CD4-positive, alpha-beta T cell treated with Interferon alpha-2 for 1 hour (primary cell): ENCODE measurements around the gene CORT.
"Not testable (repeated sequence)": the region's sequence is repeated elsewhere in the genome, so short reads cannot be mapped to it uniquely, and the experiment has no call there.

Experiments
- DNase-seq, 2 donors: peaks; one replicate each; pipeline ENCODE4 v3.0.0-alpha.2; 2020 to 2022

The CORT gene

GRCh38 chr1:10449751-10450150 lies at the start of gene CORT:
Gene CORT, plus strand, starts transcription at chr1:10450031. Its CDS starts 193 bp downstream, at chr1:10450224.
- no peak for DNase-seq

- no peak for DNase-seq
Observed at GRCh38 chr1:10401281-10401680, 48.5 kb upstream of the CORT start.

- no peak for DNase-seq
Observed at GRCh38 chr1:10402729-10403274, 47.0 kb upstream of the CORT start.

- DNase-seq: no peak
Observed at GRCh38 chr1:10407201-10407600, 42.6 kb upstream of the CORT start.

- DNase-seq: peak in 1 of 2 donors; percentile 43
Observed at GRCh38 chr1:10415211-10415930, 34.5 kb upstream of the CORT start.

- not testable (repeated sequence) for DNase-seq
Observed at GRCh38 chr1:10415967-10416366, 33.9 kb upstream of the CORT start.

- DNase-seq: not testable (repeated sequence)
Observed at GRCh38 chr1:10418741-10419140, 31.1 kb upstream of the CORT start.

- DNase-seq: no peak
Observed at GRCh38 chr1:10419351-10419750, 30.5 kb upstream of the CORT start.

GRCh38 chr1:10421637-10422036 lies 28.2 kb upstream of the CORT start:
- no peak for DNase-seq

GRCh38 chr1:10424034-10424433 lies 25.8 kb upstream of the CORT start:
- DNase-seq: no peak

- no peak for DNase-seq
Observed at GRCh38 chr1:10424651-10425050, 25.2 kb upstream of the CORT start.

GRCh38 chr1:10425826-10426534 lies 23.9 kb upstream of the CORT start:
- DNase-seq: not testable (repeated sequence)

GRCh38 chr1:10426535-10426848 lies 23.3 kb upstream of the CORT start:
- DNase-seq: not testable (repeated sequence)

- no peak for DNase-seq
Observed at GRCh38 chr1:10428984-10429383, 20.8 kb upstream of the CORT start.

- peak; percentile 5 to 47 for DNase-seq
Observed at GRCh38 chr1:10429868-10430215, 20.0 kb upstream of the CORT start.

- peak; percentile 80 to 92 for DNase-seq
Observed at GRCh38 chr1:10430216-10431069, 19.4 kb upstream of the CORT start, which contains the start of gene CENPS. Gene CENPS, plus strand, starts transcription at chr1:10430433. Its CDS starts 85 bp downstream, at chr1:10430518.

GRCh38 chr1:10431070-10431730 lies 18.6 kb upstream of the CORT start:
- no peak for DNase-seq

- DNase-seq: no peak
Observed at GRCh38 chr1:10432910-10433700, 16.7 kb upstream of the CORT start.

GRCh38 chr1:10433790-10434189 lies 16.0 kb upstream of the CORT start:
- no peak for DNase-seq

- no peak for DNase-seq
Observed at GRCh38 chr1:10434590-10434989, 15.2 kb upstream of the CORT start.

GRCh38 chr1:10437052-10437451 lies 12.8 kb upstream of the CORT start:
- DNase-seq: no peak

GRCh38 chr1:10438677-10439163 lies 11.1 kb upstream of the CORT start:
- DNase-seq: no peak
